HG03571 (cell line): Measurements from ENCODE around the gene SPON1.
"Not testable (repeated sequence)": the region's sequence is repeated elsewhere in the genome, so short reads cannot be mapped to it uniquely, and the experiment has no call there.

Experiments
- ATAC-seq: cut with Tn5 transposase; IDR thresholded peaks from one replicate; pipeline ENCODE4 v1.9.1; 2021; ENCODE audit not compliant: unreplicated experiment

The SPON1 gene

GRCh38 chr11:14261066-14261465, 298.5 kb downstream of the SPON1 start:
- no peak for ATAC-seq

GRCh38 chr11:14262271-14262846, 299.8 kb downstream of the SPON1 start:
- ATAC-seq: no peak

- ATAC-seq: no peak
These were observed 302.4 kb downstream of the SPON1 start for GRCh38 chr11:14264966-14265365.

- ATAC-seq: no peak
These were observed 304.1 kb downstream of the SPON1 start for GRCh38 chr11:14266622-14267021.

- ATAC-seq: no peak
These were observed 305.5 kb downstream of the SPON1 start for GRCh38 chr11:14267861-14268635.

GRCh38 chr11:14269692-14270573, 307.4 kb downstream of the SPON1 start:
- ATAC-seq: peak; percentile 33

GRCh38 chr11:14270690-14271542, 308.4 kb downstream of the SPON1 start:
- ATAC-seq: peak; percentile 72

GRCh38 chr11:14273895-14274294, 311.4 kb downstream of the SPON1 start:
- no peak for ATAC-seq

GRCh38 chr11:14275076-14275475, 312.6 kb downstream of the SPON1 start:
- ATAC-seq: no peak

GRCh38 chr11:14278869-14279268, 316.3 kb downstream of the SPON1 start:
- not testable (repeated sequence) for ATAC-seq

- no peak for ATAC-seq
These were observed 325.8 kb downstream of the SPON1 start for GRCh38 chr11:14288189-14288935.

GRCh38 chr11:14290422-14290821, 327.9 kb downstream of the SPON1 start:
- no peak for ATAC-seq

- ATAC-seq: no peak
These were observed 337.4 kb downstream of the SPON1 start for GRCh38 chr11:14299921-14300320.

- ATAC-seq: peak; percentile 73
These were observed 338.3 kb downstream of the SPON1 start for GRCh38 chr11:14300661-14301304.

- ATAC-seq: no peak
These were observed 342.1 kb downstream of the SPON1 start for GRCh38 chr11:14304601-14305000.

- ATAC-seq: no peak
These were observed 343.1 kb downstream of the SPON1 start for GRCh38 chr11:14305649-14306048.

- no peak for ATAC-seq
These were observed 344.0 kb downstream of the SPON1 start for GRCh38 chr11:14306481-14306880.

GRCh38 chr11:14308114-14308896, 345.8 kb downstream of the SPON1 start:
- peak; percentile 31 for ATAC-seq

GRCh38 chr11:14308897-14309387, 346.4 kb downstream of the SPON1 start:
- ATAC-seq: no peak
